ENCODE results near the gene TIPARP. TPM values are rescaled to one million over a fixed set of nuclear protein-coding genes. Genes with fewer than 3 reads are reported as not detected.

The TIPARP gene
- total and polyA plus RNA-seq, 2 experiments from 2014 or later = 4.5 to 6.9 TPM

DNA sequence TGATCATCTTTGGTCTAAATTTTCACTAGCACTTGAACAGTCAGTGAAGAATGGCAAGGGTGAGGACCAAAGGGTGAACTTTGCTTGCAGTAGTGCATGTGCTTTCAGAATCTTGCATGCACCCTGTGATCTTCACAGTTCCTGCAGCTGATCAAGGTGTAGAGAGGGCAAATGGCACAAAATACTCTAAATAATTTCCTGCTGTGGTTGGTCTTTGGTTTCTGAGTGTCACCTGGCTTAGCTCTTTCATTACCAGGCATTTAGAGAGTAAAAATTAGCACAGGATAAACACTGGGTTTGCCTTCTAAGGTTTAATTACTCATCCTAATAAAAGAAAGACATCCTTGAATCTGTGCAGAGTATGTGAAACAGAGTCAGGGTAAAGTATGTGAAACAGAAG, 11.4 kb downstream of the TIPARP start:
- no peaks in the 10 kb centered on the region for H3K27me3 Mint-ChIP-seq (ENCODE audit: insufficient read depth, low read depth, poor library complexity)
- Histone ChIP-seq H3K4me1 (ENCODE audit: insufficient read depth) (no peaks in the 10 kb centered on the region; the same call in 1 of the 2 replicates), H3K36me3 (ENCODE audit: insufficient read depth) (no peaks in the 10 kb centered on the region), H3K79me2 (replicated peaks; ENCODE audit: insufficient read depth) (peaks cover 78% of the 10 kb centered on the region), H3K4me3 (no peak overlapping the region), H3F3A (replicated peaks; ENCODE audit: low read depth) (no peaks in the 10 kb centered on the region), H3K9me2 (ENCODE audit: insufficient read depth) (no peaks in the 10 kb centered on the region), H4K20me1 (replicated peaks; ENCODE audit: insufficient read depth) (no peaks in the 10 kb centered on the region; the same call in none of the 2 replicates), H3K4me2 (no peak overlapping the region), H2AFZ (no peak overlapping the region), H3K27ac (ENCODE audit: low read depth) (no peak overlapping the region), H3K27me3 (ENCODE audit: insufficient read depth) (no peaks in the 10 kb centered on the region)
- no peaks in the 10 kb centered on the region for H3K36me3 Mint-ChIP-seq (ENCODE audit: low read depth)
- H3K9me3 Mint-ChIP-seq = no peaks in the 10 kb centered on the region
- H3K27ac Mint-ChIP-seq = no peak overlapping the region
- DNase-seq (ENCODE audit: low spot score) = no peak
- TF ChIP-seq NANOG (IDR thresholded peaks at IDR 0.05; ENCODE audit: borderline replicate concordance) (no peak), STAT1 (IDR thresholded peaks at IDR 0.05; ENCODE audit: unreplicated experiment) (no peak)
- TF ChIP-seq, protein P1, sequence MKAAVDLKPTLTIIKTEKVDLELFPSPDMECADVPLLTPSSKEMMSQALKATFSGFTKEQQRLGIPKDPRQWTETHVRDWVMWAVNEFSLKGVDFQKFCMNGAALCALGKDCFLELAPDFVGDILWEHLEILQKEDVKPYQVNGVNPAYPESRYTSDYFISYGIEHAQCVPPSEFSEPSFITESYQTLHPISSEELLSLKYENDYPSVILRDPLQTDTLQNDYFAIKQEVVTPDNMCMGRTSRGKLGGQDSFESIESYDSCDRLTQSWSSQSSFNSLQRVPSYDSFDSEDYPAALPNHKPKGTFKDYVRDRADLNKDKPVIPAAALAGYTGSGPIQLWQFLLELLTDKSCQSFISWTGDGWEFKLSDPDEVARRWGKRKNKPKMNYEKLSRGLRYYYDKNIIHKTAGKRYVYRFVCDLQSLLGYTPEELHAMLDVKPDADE (IDR thresholded peaks at IDR 0.05) = no peak
- no peak overlapping the region for H3K4me3 Mint-ChIP-seq
- H3K4me1 Mint-ChIP-seq = peaks cover 9% of the 10 kb centered on the region
- ATAC-seq = no peak

DNA sequence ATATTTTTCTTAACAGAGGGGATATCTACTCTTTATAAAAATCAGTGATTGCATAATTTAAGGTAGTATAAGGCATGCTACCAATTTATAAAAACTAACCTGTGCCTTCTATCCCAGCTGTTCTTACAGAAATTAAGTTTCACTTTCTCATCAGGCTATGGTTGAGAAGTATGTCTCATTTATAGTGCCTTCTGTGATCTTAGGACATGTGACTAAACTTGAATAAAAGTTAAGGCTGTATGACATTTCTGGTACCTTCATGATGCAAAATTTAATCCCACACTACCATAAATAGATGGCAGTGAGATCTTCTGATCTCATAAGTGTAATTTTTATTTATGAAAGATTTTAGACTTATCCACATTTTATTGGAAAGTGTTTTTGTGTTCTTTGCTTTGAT, 12.6 kb downstream of the TIPARP start:
- DNase-seq (ENCODE audit: low spot score) = no peak
- H3K4me1 Mint-ChIP-seq = peaks cover 3% of the 10 kb centered on the region
- ATAC-seq = no peak
- Histone ChIP-seq H3K79me2 (replicated peaks; ENCODE audit: insufficient read depth) (peaks cover 74% of the 10 kb centered on the region), H2AFZ (no peak overlapping the region), H3K9me2 (ENCODE audit: insufficient read depth) (no peaks in the 10 kb centered on the region), H3K27ac (ENCODE audit: low read depth) (no peak overlapping the region), H3K4me2 (no peak overlapping the region), H3F3A (replicated peaks; ENCODE audit: low read depth) (no peaks in the 10 kb centered on the region), H4K20me1 (replicated peaks; ENCODE audit: insufficient read depth) (no peaks in the 10 kb centered on the region; the same call in none of the 2 replicates), H3K36me3 (ENCODE audit: insufficient read depth) (no peaks in the 10 kb centered on the region), H3K27me3 (ENCODE audit: insufficient read depth) (no peaks in the 10 kb centered on the region), H3K4me1 (ENCODE audit: insufficient read depth) (no peaks in the 10 kb centered on the region; the same call in 1 of the 2 replicates), H3K4me3 (no peak overlapping the region)
- no peaks in the 10 kb centered on the region for H3K36me3 Mint-ChIP-seq (ENCODE audit: low read depth)
- TF ChIP-seq ZNF114 (CRISPR knock-in tag; IDR thresholded peaks at IDR 0.05) (no peak), STAT1 (IDR thresholded peaks at IDR 0.05; ENCODE audit: unreplicated experiment) (no peak), EZH2phosphoT487 (IDR thresholded peaks at IDR 0.05; ENCODE audit: unreplicated experiment) (no peak), ZNF331 (CRISPR knock-in tag; IDR thresholded peaks at IDR 0.05; ENCODE audit: low read depth) (no peak), POLR2AphosphoS5 (IDR thresholded peaks at IDR 0.05; ENCODE audit: low read depth) (no peak), NANOG (IDR thresholded peaks at IDR 0.05; ENCODE audit: borderline replicate concordance) (no peak), EZH2 (IDR thresholded peaks at IDR 0.05; ENCODE audit: low read depth, unreplicated experiment) (no peak)
- TF ChIP-seq, protein P2, sequence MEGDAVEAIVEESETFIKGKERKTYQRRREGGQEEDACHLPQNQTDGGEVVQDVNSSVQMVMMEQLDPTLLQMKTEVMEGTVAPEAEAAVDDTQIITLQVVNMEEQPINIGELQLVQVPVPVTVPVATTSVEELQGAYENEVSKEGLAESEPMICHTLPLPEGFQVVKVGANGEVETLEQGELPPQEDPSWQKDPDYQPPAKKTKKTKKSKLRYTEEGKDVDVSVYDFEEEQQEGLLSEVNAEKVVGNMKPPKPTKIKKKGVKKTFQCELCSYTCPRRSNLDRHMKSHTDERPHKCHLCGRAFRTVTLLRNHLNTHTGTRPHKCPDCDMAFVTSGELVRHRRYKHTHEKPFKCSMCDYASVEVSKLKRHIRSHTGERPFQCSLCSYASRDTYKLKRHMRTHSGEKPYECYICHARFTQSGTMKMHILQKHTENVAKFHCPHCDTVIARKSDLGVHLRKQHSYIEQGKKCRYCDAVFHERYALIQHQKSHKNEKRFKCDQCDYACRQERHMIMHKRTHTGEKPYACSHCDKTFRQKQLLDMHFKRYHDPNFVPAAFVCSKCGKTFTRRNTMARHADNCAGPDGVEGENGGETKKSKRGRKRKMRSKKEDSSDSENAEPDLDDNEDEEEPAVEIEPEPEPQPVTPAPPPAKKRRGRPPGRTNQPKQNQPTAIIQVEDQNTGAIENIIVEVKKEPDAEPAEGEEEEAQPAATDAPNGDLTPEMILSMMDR (conservative IDR thresholded peaks at IDR 0.05; ENCODE audit: low read depth in 2 of 2) = no peak
- no peak overlapping the region for H3K4me3 Mint-ChIP-seq
- no peaks in the 10 kb centered on the region for H3K9me3 Mint-ChIP-seq
- H3K27me3 Mint-ChIP-seq (ENCODE audit: insufficient read depth, low read depth, poor library complexity) = no peaks in the 10 kb centered on the region
- no peak overlapping the region for H3K27ac Mint-ChIP-seq

Measured in GM23338 (cell line).